ENCODE data around the gene TRPM2. TPM values are rescaled to one million over a fixed set of nuclear protein-coding genes. Genes with fewer than 3 reads are reported as not detected.
"Not testable (repeated sequence)": the region's sequence is repeated elsewhere in the genome, so short reads cannot be mapped to it uniquely, and the experiment has no call there.

Gene TRPM2
- total RNA-seq, 1 donor from 2014 or later: 20.6 TPM

- intact Hi-C loops (cut with micrococcal nuclease): no loop called here
Measured at GRCh38 chr21:44408226-44408625, 54.8 kb downstream of the TRPM2 start.

- intact Hi-C loops (cut with micrococcal nuclease): no loop called here
Measured at GRCh38 chr21:44413566-44414290, 60.3 kb downstream of the TRPM2 start.

DNA sequence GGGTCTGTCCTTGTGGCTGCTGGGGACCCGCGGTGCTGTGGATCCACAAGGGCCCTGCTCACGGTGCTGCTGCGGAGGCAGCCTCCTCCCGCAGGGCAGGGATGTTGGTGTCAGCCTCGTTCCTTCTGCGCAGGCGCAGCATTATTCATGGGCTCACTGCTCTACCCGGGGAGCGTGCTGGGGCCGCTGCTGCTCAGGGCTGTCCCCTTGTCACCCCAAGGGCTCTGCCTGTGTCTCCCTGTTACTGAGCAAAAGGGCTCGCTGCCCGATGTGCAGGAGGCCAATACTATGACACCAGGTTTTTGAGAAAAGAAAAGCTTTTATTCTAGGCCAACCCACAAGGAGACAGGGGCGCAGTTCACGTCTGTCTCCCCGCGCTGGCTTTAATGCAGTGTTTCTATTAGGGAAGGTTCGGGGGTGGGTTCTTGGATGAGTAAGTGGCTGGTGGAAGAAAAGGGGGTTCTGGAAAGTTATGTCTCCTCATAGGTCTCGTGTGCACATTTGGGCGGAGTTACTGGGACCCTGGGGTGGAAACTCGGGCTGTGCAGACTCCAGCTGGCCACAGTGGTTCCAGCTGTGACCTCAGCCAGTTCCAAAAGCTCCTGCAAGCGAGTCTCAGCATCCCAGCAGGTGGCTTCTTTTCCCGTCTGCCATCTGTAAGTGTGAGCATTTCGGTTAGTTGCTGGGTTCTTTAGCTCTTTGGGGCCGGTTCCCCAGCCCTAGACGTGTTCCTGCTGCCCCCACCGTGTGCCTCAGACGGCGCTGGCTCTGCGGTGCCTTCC is 61.1 kb downstream of the TRPM2 start:
- intact Hi-C loops (cut with micrococcal nuclease): no loop called here

GRCh38 chr21:44415073-44416025 is 61.9 kb downstream of the TRPM2 start:
- intact Hi-C loops (cut with micrococcal nuclease): no loop called here

GRCh38 chr21:44416193-44416592 is 62.8 kb downstream of the TRPM2 start:
- intact Hi-C loops (cut with micrococcal nuclease): no loop called here

DNA sequence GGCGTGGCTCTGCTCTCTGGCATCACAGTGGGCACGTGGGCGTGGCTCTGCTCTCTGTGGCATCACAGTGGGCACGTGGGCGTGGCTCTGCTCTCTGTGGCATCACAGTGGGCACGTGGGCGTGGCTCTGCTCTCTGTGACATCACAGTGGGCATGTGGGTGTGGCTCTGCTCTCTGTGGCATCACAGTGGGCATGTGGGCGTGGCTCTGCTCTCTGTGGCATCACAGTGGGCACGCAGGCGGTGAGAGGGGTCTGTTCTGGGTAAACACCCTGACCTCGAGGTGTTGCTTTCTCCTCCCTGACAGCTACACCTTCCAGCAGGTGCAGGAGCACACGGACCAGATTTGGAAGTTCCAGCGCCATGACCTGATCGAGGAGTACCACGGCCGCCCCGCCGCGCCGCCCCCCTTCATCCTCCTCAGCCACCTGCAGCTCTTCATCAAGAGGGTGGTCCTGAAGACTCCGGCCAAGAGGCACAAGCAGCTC is 64.2 kb downstream of the TRPM2 start:
- intact Hi-C loops (cut with micrococcal nuclease): not testable (repeated sequence)

DNA sequence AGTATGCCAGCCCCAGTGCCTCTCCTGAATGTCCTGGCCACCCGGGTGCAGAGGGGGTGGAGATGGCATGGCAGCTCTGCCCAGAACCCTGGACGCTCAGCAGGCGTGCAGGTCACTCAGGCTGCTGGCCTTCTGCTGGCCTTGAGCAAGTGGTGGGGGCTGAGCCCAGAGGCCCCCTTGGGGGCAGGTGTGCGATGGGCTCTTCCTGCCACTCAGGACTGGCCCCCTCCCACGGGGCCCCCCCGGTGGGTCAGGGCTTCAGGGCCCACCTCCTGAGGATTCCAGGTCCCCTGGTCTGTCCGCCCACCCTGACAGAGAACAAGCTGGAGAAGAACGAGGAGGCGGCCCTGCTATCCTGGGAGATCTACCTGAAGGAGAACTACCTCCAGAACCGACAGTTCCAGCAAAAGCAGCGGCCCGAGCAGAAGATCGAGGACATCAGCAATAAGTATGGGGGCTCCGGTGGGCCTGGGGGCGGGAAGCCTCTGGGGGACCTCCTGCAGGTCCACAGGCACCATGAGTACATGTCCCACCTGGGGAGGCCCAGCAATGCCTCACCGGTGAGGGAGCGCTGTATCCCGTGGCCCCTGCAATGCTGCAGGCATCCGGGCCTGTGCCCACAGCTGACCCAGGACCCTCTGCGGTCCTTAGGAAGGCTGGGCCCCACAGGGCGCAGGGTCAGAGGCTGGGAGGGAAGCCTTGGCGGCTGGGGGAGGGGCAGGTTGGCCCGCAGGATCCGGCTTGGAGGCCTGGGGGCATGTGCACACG is 64.9 kb downstream of the TRPM2 start:
- intact Hi-C loops (cut with micrococcal nuclease): no loop called here

- intact Hi-C loops (cut with micrococcal nuclease): no loop called here
Measured at GRCh38 chr21:44418876-44419230, 65.4 kb downstream of the TRPM2 start.

DNA sequence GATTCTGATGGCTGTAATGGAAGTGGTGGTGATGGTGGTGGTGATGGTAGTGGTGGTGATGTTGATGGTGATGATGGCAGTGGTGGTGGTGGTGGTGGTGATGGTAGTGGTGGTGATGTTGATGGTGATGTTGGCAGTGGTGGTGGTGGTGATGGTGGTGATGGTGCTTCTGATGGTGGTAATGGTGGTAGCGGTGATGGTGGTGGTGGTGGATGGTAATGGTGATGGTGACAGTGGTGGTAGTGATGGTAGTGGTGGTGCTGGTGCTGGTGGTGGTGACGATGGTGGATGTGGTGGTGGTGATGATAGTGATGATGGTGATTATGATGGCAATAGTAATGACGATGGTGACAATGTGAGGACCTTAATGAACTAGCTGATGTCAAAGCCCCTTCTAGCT is 66.3 kb downstream of the TRPM2 start:
- intact Hi-C loops (cut with micrococcal nuclease): no loop called here

GRCh38 chr21:44420416-44421205 is 67.2 kb downstream of the TRPM2 start:
- intact Hi-C loops (cut with micrococcal nuclease): no loop called here

- intact Hi-C loops (cut with micrococcal nuclease): no loop called here
Measured at GRCh38 chr21:44421901-44422840, 68.8 kb downstream of the TRPM2 start.

GRCh38 chr21:44423312-44423821 is 69.9 kb downstream of the TRPM2 start:
- intact Hi-C loops (cut with micrococcal nuclease): no loop called here

DNA sequence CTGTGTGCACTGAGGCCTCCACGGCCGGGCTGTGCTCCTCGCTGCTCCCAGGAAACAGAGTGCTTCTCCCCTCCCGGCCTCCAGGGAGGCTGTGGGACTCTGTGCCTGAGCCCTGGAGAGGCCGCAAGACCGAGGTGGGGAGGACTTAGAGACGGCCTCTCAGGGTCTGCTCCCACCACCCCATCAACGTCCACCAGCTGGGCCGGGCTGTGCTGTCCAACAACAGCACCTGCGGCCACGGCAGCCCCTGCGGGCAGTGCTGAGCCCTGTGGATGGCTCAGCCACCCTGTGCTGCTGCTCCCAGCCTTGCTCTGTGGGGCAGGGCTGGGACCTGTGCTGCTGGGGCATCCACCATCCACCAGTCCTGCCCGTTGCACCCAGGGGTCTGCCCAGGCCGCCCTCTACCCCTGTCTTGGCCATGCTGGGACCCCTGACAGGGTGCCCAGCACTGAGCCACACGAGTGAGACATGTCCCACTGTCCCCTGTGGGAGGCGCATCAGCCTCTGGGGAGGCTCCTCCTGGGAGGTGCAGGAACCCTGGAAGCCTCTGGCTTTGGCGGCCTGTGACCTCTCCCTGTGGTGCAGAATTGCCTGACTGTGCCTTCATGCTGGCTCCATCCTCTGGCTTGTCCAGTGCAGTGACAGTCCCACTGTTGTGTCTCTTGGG is 70.7 kb downstream of the TRPM2 start:
- intact Hi-C loops (cut with micrococcal nuclease): no loop called here

- intact Hi-C loops (cut with micrococcal nuclease): no loop called here
Measured at GRCh38 chr21:44424608-44425306, 71.3 kb downstream of the TRPM2 start.

- intact Hi-C loops (cut with micrococcal nuclease): no loop called here
Measured at GRCh38 chr21:44425307-44425894, 72.0 kb downstream of the TRPM2 start.

- intact Hi-C loops (cut with micrococcal nuclease): no loop called here
Measured at GRCh38 chr21:44425895-44426662, 72.7 kb downstream of the TRPM2 start.
